Measurements from ENCODE around the gene PCGF5. TPM values are rescaled to one million over a fixed set of nuclear protein-coding genes. Genes with fewer than 3 reads are reported as not detected.

PCGF5 gene
- total RNA-seq, 2 donors from 2014 or later: 48.7 to 71.7 TPM

DNA sequence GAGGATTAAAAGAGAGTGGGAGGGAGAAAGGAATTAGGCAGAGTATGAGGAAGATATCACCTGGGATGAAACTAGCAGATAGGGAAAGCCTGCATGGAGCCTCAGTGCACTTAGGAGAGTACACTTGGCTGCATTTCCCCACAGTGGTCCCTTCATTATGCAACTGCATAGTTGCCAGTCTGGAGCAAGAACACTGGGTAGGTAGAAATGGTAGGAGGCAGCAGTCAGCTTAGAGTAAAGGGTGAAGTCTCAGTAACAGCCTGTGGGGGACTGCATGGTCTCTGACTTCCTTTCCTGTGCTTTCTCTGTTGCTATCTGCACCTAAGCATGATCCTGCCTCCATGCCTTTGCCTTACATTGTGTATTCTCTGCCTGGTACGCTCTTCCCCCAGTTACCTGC is 14.0 kb upstream of the PCGF5 start:
- Histone ChIP-seq H3K27me3 (no peaks in the 10 kb centered on the region), H3K4me1 (peaks cover 3% of the 10 kb centered on the region), H3K9me3 (no peaks in the 10 kb centered on the region), H3K27ac (no peak overlapping the region), H3K4me3 (no peak overlapping the region), H3K9ac (ENCODE audit: low read depth in 2 of 2, low read length in 2 of 2) (no peak overlapping the region), H3K36me3 (no peaks in the 10 kb centered on the region)
- DNase-seq: no peak
- intact Hi-C loops (cut with DNase I): no loop called here
- TF ChIP-seq, protein P1, sequence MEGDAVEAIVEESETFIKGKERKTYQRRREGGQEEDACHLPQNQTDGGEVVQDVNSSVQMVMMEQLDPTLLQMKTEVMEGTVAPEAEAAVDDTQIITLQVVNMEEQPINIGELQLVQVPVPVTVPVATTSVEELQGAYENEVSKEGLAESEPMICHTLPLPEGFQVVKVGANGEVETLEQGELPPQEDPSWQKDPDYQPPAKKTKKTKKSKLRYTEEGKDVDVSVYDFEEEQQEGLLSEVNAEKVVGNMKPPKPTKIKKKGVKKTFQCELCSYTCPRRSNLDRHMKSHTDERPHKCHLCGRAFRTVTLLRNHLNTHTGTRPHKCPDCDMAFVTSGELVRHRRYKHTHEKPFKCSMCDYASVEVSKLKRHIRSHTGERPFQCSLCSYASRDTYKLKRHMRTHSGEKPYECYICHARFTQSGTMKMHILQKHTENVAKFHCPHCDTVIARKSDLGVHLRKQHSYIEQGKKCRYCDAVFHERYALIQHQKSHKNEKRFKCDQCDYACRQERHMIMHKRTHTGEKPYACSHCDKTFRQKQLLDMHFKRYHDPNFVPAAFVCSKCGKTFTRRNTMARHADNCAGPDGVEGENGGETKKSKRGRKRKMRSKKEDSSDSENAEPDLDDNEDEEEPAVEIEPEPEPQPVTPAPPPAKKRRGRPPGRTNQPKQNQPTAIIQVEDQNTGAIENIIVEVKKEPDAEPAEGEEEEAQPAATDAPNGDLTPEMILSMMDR (IDR thresholded peaks at IDR 0.05): no peak

DNA sequence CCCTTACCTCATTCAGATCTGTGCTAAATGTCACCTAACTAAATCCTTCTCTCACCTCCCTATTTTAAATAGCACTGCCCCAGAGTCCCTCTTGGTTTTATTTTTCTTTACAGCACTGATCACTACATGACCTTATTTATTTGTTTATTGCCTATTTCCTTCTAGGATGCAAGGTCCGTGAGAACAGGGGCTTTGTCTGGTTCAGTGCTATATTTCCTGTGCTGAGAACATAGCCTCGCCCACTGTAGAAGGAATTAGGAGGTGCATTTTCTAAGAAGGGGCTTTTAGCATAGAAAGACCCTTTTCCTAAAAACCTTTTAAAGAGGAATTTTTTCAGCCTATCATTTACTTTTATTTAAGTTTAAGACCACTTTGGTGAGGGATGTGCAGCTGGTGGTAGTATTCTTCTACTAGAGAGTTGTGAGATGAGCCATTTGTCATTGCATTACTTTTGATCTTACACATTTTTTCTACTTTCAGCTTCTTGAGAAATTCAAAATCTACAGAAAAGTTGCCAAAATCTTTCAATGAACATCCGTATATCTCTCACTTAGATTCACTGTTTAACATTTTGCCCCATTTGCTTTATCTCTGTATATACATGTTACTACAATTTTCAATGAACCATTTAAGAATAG is 13.5 kb upstream of the PCGF5 start:
- intact Hi-C loops (cut with DNase I): no loop called here
- no peaks in the 10 kb centered on the region for H3K9me3 ChIP-seq
- peaks cover 3% of the 10 kb centered on the region for H3K4me1 ChIP-seq
- H3K27me3 ChIP-seq: no peaks in the 10 kb centered on the region
- no peak for DNase-seq
- no peak overlapping the region for H3K4me3 ChIP-seq
- no peak overlapping the region for H3K27ac ChIP-seq
- no peaks in the 10 kb centered on the region for H3K36me3 ChIP-seq
- TF ChIP-seq, protein P1 (IDR thresholded peaks at IDR 0.05): no peak
- H3K9ac ChIP-seq (ENCODE audit: low read depth in 2 of 2, low read length in 2 of 2): no peak overlapping the region

GRCh38 chr10:91208642-91209041 is 11.8 kb upstream of the PCGF5 start:
- Histone ChIP-seq H3K4me1 (peaks cover 3% of the 10 kb centered on the region), H3K36me3 (no peaks in the 10 kb centered on the region), H3K9me3 (no peaks in the 10 kb centered on the region), H3K4me3 (no peak overlapping the region), H3K9ac (ENCODE audit: low read depth in 2 of 2, low read length in 2 of 2) (no peak overlapping the region), H3K27ac (no peak overlapping the region), H3K27me3 (no peaks in the 10 kb centered on the region)
- TF ChIP-seq, protein P1 (IDR thresholded peaks at IDR 0.05): no peak
- DNase-seq: no peak
- intact Hi-C loops (cut with DNase I): no loop called here

DNA sequence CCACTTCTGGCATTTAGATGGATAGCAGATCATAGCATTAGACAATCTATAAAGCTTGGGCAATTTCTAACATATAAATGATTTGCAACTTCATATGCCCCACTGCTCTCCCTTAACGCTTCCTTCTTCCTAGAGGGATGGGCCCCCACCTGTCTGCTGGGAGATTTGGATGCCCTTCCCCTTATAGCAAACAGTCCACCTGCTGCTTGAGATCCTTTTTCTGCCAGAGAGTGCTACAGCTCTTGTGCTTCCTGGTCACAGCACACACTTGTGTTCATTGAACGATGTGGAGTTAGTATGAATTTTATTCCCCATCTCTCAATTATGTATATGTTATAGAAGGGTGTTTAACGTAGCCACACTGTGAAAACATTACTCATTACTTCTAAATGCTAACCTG is 10.4 kb upstream of the PCGF5 start:
- intact Hi-C loops (cut with DNase I): loop anchor here (10.0 kb wide), 1 partner anchor 45 kb away; no protein-coding TSS in a partner anchor
- H3K27ac ChIP-seq: peak overlapping the region; percentile 5
- no peaks in the 10 kb centered on the region for H3K27me3 ChIP-seq
- H3K36me3 ChIP-seq: no peaks in the 10 kb centered on the region
- TF ChIP-seq, protein P1 (IDR thresholded peaks at IDR 0.05): no peak
- H3K4me3 ChIP-seq: no peak overlapping the region
- H3K4me1 ChIP-seq: peaks cover 3% of the 10 kb centered on the region
- peak; percentile 31 for DNase-seq
- H3K9ac ChIP-seq (ENCODE audit: low read depth in 2 of 2, low read length in 2 of 2): no peak overlapping the region
- H3K9me3 ChIP-seq: no peaks in the 10 kb centered on the region

DNA sequence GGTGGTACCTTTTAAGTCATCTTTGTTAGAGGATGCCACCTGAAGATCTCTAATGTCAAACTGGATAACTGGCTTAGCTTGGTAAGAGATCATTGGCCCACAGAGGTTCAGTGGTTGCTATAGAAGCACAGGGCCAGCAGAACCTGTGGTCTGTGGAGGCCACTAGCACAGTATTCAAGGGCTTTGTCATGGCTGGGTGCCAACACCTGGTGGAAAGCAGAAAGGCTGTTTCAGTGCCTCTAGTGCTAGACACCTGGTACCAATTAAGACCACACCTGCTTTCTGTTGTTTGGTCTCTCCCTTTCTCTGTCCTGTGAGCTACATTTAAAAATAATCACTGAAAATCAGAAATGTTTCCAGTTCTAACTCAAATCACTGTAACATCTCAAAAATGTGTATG is 10.0 kb upstream of the PCGF5 start:
- peak overlapping the region in 1 of 2 donors; percentile 35 for H3K9ac ChIP-seq (ENCODE audit: low read depth in 2 of 2, low read length in 2 of 2)
- peak; percentile 80 for DNase-seq
- intact Hi-C loops (cut with DNase I): loop anchor here (10.0 kb wide), 1 partner anchor 46 kb away; no protein-coding TSS in a partner anchor
- H3K4me3 ChIP-seq: no peak overlapping the region
- H3K4me1 ChIP-seq: peaks cover 3% of the 10 kb centered on the region
- H3K27me3 ChIP-seq: no peaks in the 10 kb centered on the region
- H3K36me3 ChIP-seq: no peaks in the 10 kb centered on the region
- H3K9me3 ChIP-seq: no peaks in the 10 kb centered on the region
- peak overlapping the region; percentile 5 for H3K27ac ChIP-seq
- TF ChIP-seq, protein P1 (IDR thresholded peaks at IDR 0.05): no peak
